HG03378 (cell line): Measurements from ENCODE around the gene DCTPP1.
A peak's percentile ranks its signal among the peaks of the same experiment; 100 is the strongest.
"Not testable (repeated sequence)": the region's sequence is repeated elsewhere in the genome, so short reads cannot be mapped to it uniquely, and the experiment has no call there.

ENCODE experiments used
- ATAC-seq: cut with Tn5 transposase; IDR thresholded peaks from one replicate; pipeline ENCODE4 v1.9.1; 2021; ENCODE audit warnings: mild to moderate bottlenecking, moderate library complexity; ENCODE audit not compliant: unreplicated experiment

Gene DCTPP1

DNA sequence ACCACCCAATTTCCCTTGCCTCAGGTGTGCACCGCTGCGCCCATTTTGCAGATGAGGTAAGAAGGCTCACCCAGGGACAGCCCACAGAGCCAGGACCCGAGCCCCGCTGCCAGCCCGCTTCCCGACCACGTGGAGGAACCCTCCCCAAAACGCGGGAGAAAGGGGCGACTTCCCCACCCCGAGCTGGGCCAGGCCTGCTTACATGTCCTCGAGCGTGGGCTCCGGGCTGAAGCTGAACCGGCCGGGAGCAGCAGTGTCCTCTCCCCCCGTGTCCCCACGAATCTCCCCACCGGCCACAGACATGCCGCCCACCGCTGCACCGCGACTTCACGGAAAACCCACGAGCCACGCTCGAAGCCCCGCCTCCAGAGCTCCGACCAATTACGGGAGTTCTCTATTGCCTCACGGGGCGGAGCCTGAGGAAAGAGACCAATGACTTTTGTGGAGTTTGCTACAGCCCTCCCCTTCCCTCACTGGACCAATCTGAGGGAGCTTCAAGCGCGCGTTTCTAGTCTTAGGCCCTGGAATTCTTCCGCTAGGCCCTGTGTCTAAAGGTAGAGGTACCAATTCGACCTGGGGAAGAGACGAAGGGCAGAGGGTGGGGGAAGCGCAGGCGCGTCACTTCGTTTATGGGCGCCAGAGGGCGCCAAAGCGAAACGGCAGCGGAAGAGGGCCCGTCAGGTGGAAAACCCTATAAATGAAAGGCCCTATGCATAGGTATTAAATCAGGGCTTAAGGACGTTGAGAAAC lies at the start of gene DCTPP1:
Gene DCTPP1, minus strand, starts transcription at position 353 of the 750 bp plus-strand sequence. Its CDS starts 50 bp downstream, at position 303.
- peak; percentile 92 for ATAC-seq

DNA sequence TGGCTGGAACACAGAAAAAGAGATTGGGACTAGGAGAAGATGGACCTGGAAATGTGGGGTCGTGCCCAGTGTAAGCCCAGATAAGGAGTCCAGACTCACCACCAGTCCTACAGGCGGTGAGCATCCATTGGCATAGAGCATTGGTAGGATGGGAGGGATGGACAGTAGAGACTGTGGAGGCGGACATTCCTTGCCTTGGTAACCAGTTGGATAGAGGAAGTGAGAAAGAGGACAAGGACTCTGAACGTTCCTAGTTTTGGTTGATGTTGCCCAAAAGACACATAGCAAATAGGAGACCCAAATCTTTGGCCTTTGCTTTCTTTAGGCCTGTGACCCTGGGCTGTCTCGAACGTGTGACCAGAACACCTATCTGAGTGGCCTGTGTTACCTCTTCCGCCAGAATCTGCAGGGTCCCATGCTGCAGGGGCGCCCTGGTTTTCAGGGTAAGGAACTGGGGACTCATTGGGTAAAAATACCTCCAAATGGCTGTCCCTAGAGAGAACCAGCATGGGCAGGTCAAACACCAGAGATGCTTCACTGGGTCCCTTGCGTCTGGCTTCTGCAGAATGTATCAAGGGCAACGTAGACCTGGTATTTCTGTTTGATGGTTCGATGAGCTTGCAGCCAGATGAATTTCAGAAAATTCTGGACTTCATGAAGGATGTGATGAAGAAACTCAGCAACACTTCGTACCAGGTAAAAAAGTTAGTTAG lies 49.1 kb upstream of the DCTPP1 start:
- ATAC-seq, result no peak

DNA sequence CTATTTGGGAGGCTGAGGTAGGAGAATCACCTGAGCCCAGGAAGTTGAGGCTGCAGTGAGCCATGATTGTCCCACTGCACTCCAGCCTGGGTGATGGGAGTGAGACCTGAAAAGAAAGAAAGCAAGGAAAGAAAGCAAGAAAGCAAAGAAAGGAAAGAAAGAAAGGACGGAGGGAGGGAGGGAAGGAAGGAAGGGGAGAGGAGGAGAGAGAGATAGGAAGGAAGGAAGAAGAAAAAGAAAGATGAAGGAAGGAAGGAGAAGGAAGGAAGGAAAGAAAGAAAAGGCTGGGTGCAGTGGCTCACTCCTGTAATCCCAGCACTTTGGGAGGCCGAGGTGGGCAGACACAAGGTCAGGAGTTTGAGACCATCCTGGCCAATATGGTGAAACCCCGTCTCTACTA lies 47.9 kb upstream of the DCTPP1 start:
- ATAC-seq, result not testable (repeated sequence)

DNA sequence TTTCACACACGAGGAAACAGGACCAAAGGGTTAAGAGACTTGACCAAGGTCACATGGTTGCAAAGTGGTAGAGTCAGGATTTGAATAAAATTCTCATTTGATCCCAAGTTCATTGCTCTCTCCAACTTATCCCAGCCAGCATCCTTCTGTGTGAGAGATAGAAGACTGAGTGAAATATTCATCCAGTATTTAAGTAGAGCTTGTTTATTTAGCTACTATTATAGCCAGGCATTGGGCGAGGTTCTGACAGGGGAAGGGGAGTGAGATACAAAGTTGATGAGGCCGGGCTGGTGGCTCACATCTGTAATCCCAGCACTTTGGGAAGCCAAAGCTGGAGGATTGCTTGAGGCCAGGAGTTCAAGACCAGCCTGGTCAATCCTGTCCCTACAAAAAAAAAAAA lies 47.2 kb upstream of the DCTPP1 start:
- ATAC-seq, result no peak

DNA sequence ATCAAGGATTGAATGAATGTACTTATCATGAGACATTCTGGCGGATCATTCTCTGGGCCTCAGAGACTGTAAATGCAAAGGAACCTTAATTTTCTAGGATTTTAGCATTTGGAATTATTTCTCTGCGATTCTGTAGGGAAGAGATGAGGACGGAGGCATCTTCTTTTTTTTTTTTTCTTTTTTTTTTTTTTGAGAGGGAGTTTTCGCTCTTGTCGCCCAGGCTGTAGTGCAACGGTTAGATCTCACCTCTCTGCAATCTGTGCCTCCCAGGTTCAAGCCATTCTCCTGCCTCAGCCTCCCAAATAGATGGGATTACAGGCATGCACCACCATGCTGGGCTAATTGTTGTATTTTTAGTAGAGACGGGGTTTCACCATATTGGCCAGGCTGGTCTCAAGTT lies 44.9 kb upstream of the DCTPP1 start:
- no peak for ATAC-seq

DNA sequence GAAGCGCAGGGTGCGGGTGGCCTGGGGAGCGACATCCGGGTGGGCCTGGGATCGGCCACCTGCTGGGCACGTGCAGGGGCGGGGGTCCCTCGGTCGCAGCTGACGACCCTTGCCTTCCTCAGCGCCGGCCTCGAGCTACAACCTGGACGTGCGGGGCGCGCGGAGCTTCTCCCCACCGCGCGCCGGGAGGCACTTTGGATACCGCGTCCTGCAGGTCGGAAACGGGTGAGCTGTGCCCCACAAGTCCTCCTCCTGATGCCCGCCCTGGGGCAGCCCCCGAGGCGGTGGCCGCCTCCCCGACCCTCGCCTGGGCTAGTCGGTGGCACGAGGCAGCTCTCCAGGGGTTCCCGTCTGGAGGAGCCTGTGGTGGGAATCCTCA lies 44.2 kb upstream of the DCTPP1 start:
- no peak for ATAC-seq

DNA sequence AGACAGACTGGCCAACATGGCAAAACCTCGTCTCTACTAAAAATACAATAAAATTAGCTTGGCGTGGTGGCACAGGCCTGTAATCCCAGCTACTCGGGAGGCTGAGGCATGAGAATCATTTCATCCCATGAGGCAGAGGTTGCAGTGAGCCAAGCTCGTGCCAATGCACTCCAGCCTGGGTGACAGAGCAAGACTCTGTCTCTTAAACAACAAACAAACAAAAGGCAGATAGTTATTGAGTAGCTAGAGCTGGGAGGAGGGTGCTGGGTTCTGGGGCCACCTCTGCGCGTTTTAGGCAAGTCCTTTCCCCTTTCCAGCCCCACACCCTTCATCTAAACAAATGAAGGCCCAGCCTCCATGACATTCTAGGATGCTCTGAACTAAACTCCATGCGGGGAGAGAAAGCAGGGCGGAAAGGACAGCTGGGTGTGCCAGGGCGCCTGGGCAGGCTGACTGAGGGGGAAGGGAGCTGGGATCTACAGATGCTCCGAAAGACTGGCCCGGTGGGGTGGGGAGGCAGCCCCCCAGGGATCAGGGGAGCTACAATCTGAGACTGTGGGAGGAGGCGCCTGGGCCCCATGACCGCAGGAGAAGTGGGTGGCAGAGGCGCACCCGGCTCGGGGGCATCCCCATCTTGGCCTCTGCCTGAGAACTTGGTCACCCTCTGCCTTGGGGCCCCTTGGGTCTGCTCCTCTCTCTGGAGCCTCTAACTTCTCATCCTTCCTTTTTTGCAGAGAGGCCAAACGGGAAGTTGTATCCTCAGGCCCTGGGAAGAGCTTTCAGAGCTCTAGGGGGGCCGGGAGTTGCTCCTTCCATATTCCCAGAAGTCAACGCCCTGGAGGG lies 43.6 kb upstream of the DCTPP1 start:
- ATAC-seq, result no peak

DNA sequence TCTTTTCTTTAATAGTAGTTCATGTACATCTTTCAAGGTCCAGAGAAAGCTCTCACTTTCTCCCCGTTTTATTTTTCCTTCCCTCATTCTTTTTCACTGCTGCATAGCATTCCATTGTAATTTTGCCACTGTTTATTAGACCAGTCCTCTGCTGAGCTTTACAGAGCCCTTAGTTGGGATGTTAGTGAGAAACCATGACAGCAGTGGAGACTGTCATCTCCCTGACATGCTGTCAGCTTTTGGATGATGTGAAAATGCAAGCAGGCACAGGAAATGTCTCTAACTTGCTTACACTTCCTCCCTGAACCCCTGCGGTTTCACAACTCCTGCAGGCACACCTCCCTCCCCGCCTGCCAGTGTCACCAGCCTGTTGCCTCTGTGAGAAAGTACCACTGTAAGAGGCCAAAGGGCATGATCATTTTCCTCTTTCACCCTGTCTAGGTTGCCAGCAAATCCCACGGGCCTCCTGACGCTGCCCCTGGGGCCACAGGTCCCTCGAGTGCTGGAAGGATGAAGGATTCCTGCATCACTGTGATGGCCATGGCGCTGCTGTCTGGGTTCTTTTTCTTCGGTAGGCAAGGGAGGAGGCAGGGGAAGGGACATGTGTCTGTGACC lies 42.6 kb upstream of the DCTPP1 start, which contains the start of gene ITGAL:
Gene ITGAL, plus strand, starts transcription at position 415 of the 615 bp plus-strand sequence. Its CDS starts 96 bp downstream, at position 511.
- ATAC-seq, result peak; percentile 58

DNA sequence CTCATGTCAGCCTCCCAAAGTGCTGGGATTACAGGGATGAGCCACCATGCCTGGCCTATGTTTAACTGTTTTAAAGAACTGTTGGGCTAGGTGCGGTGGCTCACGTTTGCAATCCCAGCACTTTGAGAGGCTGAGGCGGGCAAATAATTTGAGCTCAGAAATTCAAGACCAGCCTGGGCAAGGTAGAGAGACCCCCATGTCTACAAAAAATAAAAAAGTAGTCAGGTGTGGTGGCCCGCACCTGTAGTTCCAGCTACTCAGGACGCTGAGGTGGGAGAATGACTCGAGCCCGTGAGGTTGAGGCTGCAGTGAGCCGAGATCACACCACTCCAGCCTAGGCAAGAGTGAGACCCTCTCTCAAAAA lies 40.8 kb upstream of the DCTPP1 start:
- ATAC-seq, result no peak

DNA sequence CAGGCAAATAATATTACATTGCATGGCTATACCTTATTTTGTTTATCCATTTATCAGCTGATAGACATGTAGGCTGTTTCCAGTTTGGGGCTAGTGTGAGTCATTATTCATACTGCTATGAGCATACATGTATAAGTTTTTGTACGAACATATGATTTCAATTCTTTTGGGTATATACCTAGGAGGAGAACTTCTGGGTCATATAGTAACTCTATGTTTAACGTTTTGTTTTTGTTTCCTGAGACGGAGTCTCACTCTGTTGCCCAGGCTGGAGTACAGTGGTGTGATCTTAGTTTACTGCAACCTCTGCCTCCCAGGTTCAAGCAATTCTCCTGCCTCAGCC lies 40.3 kb upstream of the DCTPP1 start:
- no peak for ATAC-seq

DNA sequence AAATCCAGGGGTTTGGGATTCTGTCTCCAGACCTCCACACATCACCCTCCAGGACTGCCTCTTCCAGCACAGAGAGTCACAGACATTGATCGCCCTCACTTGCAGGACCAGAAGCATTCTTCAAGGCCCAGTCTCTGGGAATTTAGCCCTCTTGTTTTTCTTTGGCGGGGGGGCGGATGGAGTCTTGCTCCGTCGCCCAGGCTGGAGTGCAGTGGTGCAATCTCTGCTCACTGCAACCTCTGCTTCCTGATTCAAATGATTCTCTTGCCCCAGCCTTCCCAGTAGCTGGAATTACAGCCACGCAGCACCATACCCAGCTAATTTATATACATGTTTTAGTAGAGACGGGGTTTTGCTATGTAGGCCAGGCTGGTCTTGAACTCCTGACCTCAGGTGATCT lies 34.2 kb upstream of the DCTPP1 start:
- ATAC-seq, result no peak

DNA sequence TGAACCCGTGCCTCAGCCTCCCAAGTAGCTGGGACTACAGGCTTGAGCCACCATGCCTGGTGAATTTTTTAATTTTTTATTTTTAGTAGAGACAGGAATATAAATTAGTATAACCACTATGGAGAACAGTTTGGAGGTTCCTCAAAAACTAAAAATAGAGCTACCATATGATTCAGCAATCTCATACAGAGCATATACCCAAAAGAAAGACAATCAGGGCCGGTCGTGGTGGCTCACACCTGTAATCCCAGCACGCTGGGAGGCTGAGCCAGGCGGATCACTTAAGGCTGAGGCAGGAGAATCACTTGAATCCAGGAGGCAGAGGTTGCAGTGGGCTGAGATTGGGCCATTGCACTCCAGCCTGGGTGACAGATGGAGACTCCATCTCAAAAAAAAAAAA lies 31.6 kb upstream of the DCTPP1 start:
- ATAC-seq, result not testable (repeated sequence)

DNA sequence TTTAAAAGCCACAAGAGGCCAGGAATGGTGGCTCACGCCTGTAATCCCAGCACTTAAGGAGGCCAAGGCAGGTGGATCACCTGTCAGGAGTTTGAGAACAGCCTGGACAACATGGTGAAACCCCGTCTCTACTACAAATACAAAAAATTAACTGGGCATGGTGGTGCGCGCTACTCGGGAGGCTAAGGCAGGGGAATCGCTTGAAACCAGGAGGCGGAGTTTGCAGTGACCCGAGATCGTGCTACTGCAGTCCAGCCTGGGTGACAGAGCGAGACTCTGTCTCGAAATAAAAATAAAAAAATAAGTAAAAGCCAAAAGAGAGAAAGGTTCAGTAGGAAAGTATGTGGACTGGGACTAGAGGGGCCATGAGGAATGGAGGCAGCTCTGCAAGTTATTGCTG lies 29.6 kb upstream of the DCTPP1 start:
- ATAC-seq, result no peak

DNA sequence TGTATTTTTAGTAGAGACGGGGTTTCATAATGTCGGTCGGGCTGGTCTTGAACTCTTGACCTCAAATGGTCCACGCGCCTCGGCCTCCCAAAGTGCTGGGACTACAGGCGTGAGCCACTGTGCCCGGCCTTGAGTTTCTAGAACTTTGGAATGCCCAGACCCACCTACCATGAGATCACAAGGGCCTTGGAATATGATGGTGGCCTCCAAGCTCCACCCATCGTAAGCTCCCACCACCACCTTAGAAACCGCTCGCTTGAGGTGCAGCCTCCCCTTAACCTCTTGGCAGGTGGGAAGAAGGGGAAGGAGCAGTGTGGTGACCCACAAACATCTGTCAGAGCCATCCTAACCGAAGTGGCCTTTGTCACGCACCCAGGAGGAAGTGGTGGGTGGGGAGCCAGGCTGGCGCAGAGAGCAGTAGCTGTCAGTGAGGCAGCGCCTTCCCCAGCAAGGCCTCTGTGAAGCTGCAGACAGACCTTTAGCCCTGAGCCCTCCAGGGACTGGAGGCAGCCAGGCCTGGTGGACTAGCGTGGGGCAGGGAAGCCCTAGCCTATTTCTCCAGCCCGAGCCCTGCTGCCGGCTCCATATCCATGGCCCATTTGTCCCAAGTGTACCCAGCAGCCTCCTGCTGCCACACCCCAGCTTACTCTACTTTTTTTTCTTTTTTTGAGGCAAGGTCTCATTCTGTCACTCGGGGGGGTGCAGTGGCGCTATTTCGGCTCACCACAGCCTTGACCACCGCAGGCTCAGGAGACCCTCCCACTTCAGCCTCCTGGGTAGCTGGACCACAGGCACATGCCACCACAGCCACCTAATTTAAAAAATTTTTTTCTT lies 28.9 kb upstream of the DCTPP1 start:
- peak; percentile 74 for ATAC-seq

DNA sequence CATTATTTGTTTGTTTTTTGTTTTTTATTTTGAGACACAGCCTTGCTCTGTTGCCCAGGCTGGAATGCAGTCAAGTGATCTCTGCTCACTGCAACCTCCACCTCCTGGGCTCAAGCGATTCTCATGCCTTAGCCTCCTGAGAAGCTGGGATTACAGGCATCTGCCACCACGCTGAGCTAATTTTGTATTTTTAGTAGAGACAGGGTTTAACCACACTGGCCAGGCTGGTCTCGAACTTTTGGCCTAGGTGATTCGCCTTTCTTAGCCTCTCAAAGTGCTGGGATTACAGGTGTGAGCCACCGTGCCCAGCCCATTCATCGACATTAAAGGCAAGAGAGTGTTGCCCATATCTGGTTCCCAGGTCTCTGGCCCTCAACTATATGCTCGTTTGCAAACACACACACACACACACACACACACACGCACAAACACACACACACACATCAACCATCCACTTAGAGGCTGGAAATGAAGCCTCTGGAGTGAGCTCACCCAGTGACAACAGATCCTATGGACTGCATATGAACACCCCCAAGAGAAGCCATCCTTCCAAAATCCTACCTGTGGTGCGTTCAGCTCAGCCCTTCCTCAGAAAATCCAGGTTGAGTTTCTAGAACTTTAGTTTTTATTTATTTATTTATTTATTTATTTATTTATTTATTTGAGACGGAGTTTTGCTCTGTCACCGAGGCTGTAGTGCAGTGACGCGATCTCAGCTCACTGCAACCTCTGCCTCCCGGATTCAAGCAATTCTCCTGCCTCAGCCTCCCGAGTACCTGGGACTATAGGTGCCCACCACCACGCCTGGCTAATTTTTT lies 28.1 kb upstream of the DCTPP1 start:
- ATAC-seq, result no peak

DNA sequence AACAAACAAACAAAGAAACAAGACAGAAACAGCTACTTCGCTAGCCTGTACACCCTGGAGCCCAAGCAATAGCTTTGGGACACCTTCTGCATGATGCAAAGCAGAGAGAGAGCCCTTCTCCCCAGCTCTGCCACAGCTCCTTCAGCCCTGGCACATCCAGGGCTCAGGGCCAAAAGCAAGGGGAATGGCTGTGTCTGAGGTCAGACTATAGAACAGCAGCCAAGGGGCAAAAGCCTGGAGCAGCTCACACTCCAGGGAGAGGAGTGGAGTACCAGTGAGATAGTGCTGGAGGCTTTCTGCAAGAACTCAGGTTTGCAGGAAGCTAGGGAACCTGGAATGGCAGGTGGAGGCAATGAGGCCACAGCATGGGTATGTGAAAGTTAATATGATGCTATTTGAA lies 27.4 kb upstream of the DCTPP1 start:
- ATAC-seq, result no peak

DNA sequence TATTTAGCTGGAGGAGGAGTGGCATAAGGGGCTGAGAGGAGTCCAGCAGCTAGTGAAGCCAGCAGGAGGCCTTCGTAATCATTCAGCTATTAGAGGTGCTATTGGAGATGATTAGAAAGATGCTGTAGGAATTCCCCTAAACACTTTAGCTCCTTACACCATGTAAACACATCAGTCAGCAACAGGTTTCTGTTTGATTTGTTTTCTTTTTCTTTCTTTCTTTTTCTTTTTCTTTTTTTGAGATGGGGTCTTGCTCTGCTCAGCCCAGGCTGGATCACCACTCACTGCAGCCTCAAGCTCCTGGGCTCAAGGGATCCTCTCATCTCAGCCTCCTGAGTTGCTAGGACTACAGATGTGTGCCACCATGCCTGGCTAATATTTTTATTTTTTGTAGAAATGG lies 26.5 kb upstream of the DCTPP1 start:
- no peak for ATAC-seq

DNA sequence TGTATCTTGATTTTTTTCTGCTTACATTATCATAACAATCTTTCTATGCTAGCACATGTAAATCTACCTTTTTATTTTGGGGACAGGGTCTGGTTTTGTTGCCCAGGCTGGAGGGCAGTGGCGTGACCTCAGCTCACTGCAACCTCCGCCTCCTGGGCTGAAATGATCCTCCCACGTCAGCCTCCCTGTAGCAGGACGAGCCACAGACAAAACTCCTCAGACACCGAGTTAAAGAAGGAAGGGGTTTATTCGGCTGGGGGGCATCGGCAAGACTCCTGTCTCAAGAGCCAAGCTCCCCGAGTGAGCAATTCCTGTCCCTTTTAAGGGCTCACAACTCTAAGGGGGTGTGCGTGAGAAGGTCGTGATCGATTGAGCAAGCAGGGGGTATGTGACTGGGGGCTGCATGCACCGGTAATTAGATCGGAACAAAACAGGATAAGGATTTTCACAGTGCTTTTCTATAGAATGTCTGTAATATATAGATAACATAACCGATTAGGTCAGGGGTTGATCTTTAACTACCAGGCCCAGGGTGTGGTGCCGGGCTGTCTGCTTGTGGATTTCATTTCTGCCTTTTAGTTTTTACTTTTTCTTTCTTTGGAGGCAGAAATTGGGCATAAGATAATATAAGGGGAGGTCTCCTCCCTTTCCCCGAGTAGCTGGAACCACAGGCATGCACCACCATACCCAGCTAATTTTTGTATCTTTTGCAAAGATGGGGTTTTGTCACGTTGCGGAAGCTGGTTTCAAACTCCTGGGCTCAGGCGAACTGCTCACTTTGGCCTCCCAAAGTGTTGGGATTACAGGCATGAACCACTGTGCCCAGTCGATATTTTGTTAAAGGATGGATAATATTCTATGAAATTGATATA lies 23.1 kb upstream of the DCTPP1 start:
- not testable (repeated sequence) for ATAC-seq

DNA sequence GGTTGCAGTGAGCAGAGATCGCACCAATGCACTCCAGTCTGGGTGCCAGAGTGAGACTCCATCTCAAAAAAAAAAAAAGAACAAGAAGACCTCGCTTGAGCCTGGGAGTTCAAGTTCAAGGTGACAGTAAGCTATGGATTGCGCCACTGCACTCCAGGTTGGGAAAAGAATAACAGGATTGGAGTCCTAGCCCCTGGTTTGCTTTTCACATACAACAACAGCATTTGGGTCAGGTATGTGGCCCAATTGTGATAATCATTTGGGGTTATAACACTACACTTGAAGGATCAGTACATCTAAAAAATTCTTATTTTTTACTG lies 19.2 kb upstream of the DCTPP1 start:
- ATAC-seq, result no peak
